GM21619 (cell line): ENCODE data around the gene IGFBP6.

ENCODE experiments used
- ATAC-seq: cut with Tn5 transposase; IDR thresholded peaks from one replicate; pipeline ENCODE4 v1.9.1; 2021; ENCODE audit not compliant: unreplicated experiment

IGFBP6 gene

DNA sequence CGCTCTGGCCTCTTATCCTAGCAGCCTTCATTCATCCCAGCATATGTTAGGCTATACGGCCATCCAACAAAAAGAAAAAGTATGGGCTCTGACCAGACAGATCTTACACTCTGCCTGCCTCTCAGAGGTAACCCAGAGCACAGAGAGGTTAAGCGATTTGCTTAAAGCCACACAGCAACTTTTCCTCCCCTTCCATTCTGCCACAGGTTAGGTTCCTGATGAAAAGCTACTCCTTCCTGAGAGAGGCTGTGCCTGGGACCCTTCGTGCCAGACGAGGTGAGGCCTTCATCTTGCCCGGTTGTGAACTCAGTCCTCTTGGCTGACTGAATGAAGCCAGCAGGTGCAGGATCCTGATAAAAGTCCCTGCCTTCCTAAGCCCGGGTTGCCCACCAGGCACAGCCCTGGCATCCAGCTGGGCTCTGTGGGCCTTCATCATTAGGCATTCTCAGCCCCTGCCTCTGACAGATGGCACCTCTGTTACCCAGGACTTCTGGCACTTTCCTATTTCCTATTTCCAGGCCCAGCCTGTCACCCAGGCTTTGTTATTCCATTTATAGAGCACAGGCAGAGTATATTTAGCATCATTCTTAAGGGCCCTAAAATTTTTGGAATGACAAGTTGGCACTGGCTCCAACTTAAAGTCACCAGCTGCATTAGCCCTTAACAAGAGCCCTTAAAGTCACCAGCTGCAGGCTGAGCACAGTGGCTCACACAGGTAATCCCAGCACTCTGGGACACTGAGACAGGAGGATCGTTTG is 18.6 kb downstream of the IGFBP6 start:
- ATAC-seq: no peak

DNA sequence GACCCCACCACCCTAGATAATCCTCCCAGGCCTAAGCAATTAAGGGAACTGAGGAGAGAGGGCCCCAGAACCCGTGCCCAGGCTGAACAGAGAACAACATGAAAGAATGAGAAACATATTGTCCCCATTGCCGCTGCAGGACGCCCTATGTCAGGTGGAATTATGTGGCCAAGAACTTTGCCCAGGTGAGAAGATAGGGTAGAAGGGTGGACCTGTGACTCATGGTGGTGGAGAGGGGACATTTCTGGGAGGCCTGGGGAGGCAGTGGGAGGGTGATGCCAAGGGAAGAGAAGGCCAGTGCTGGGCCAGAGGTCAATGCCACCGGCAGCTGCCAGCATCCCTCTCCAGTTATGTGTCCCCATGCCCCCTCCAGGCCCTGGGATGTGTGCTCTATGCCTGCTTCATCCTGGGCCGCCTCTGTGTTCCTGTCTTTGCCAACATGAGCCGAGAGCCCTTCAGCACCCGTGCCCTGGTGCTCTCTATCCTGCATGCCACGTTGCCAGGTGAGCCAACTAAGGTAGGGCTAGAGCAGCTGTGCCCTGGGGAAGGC is 21.4 kb downstream of the IGFBP6 start:
- ATAC-seq: no peak

DNA sequence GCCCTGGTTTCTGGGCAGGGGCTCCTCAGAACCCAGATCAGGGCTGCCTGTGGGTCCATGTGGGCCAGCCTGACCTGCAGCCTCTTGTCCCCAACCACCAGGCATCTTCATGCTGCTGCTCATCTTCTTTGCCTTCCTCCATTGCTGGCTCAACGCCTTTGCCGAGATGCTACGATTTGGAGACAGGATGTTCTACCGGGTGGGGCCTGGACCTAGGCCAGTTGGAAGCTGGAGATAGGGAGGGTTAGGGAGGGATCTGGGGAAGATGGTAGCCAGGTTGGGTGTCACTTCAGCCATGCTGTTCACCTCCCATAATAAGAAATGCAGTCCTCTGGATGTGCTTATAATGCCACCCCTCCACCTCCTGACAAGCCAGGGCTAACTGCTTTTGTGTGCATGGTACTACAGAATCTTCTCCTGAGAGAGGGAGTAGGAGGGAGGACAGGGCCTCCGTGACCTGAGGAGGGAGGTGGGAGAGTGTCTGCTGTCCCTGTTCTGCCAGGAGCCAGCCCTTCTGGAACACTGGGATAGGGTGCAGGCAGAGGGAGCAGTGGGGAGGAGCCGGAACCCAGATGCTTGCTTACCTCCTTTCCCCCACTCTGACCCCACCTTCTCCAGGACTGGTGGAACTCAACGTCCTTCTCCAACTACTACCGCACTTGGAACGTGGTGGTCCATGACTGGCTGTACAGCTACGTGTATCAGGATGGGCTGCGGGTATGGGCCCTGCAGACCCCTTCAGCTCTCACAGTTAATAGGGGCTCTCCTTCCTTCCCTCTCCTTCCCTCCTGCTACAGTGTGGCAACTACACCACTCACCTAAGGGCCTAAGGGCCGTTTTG is 23.4 kb downstream of the IGFBP6 start:
- no peak for ATAC-seq

DNA sequence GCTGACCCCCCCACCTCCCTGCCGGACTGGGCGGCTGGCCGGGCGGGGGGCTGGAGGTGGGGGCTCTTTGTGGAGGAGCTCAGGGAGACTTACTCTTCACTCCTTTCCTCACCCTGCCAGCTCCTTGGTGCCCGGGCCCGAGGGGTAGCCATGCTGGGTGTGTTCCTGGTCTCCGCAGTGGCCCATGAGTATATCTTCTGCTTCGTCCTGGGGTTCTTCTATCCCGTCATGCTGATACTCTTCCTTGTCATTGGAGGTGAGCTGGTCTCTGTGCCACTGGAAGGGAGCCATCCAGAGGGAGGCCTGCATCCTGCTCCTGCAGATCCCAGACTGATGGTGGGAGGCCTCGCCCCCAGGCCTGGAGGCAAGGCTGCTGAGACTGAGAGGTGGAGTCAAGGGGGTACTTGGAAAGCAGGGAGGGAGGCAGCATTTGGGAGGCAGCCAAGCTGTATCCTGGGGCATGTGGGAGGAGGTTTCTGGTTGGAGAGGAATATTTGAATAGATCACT is 25.5 kb downstream of the IGFBP6 start:
- ATAC-seq: no peak

DNA sequence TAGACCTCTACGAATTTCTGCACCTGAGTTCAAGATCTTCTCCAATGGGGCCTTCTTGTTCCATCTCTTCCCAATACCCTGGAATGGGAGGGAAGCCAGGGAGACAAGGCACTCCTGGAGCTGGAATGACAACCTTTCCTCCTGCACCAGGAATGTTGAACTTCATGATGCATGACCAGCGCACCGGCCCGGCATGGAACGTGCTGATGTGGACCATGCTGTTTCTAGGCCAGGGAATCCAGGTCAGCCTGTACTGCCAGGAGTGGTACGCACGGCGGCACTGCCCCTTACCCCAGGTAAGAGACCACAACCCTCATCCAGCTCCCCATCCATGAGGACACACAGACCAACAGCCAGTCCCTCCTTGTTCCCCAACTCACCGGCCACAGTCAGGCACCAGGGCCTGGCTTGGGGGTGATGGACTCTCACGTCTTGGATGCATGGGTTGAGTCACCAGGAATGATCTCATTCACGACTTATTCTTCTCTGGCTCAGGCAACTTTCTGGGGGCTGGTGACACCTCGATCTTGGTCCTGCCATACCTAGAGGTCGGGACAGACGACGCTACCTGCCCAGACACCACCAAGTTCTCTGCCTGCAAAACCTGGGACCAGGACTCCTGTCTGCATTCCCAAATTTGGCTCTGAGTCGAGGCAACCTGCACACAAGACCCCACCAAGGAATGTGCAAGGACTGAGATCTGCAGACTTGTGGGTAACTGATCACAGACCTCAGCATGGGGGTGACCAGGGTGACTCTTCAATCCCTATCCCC is 26.3 kb downstream of the IGFBP6 start:
- ATAC-seq: no peak

DNA sequence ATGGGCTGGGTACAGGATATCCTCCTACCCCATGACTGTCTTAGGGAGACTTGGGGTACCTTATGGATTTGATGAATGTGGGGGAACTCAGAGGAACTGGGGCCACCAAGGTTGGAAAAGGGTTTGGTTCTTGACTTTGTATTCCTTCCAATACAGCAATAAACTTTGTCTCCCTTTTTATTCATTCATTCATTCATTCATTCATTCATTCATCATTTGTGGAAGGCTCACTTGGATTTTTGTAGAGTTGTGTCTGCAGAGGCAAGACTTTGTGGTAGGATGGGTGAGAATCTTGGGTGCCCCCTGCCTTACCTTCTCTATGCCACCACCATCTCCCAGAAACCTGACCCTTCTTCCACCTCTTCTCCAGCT is 26.9 kb downstream of the IGFBP6 start:
- ATAC-seq: no peak

DNA sequence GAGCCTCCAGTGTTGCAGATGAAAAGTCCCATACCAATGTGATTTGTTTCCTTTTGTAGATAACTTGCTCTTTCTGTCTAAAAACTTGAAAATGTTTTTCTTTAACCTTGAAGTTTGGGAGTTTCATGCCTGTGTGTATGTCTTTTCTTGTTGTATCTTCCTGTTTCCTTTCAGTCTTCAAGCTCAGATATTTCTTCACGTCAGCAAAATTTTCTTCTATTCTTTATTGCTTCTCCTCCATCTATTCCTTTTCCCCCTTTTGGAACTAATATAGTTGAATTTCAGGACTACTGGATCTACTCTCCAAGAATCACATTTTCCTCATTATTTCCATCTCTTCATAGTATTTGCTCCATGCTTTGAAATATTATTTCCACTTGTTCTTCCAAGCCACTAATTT is 29.7 kb downstream of the IGFBP6 start:
- no peak for ATAC-seq

DNA sequence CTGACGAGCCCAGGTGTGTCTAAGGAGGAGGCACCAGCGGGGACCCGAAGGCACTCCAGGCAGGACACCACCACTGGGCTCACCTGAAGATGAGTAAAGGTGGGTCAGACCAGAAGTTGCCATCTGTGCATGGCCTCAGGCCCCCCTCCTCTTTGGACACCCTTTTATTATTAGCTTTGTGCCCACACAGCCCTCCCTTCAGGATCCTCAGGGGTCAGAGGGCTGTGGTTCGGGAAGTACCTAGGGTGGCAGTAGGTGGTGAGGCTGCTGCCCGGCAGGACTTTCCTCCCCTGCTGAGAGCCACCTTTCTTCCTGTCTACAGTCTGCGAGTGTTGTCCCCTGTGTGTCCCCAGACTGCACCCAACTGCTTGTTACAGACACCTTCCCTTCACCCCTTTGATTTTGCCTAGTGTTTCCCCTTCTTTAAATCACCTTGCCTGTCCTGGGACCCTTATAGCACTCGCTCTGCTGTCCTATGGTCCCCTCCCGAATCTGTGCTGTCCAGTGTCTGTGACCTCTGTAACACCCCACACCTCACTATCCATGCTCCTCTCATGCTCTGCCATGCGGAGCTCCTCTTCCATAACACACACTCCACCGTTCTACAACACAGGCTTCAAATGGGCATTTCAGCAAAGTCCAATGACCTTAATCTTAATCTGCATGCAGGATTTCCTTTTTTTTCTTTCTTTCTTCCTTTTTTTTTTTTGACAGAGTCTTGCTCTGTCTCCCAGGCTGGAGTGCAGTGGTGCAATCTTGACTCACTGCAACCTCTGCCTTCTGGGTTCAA is 31.5 kb downstream of the IGFBP6 start:
- ATAC-seq: no peak

DNA sequence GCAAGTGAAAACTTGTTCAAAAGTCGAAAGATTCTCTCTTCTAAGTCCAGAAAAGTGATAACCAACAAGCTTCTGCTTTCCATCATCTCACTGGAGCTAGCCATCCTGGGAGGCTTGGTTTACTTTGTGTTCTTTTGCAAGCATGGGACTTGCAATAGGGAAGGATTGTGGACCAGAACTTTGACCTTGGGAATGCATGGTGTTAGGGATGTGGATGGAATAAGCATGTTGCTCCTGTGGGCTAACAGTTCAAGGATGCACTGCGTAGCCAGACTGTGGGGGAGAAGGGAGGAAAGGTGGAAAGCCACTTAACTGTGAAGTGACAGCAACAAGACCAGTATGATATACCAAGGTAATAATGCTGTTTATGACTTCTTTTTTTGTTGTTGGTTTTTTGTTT is 34.4 kb downstream of the IGFBP6 start:
- no peak for ATAC-seq

DNA sequence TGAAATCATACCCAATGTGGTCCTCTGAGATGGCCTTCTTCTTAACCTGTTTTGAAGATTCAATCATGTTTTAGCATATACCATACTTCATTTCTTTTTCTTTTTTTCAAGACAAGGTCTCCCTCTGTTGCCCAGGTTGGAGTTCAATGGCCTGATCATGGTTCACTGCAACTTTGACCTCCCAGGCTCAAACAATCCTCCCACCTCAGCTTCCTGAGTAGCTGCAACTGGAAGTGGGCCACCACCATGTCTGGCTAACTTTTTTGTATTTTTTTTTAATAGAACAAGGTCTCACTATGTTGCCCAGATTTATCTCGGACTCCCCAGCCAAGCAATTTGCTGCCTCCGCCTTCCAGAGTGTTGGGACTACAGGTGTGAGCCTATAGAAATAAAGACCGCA is 36.3 kb downstream of the IGFBP6 start:
- ATAC-seq: no peak

DNA sequence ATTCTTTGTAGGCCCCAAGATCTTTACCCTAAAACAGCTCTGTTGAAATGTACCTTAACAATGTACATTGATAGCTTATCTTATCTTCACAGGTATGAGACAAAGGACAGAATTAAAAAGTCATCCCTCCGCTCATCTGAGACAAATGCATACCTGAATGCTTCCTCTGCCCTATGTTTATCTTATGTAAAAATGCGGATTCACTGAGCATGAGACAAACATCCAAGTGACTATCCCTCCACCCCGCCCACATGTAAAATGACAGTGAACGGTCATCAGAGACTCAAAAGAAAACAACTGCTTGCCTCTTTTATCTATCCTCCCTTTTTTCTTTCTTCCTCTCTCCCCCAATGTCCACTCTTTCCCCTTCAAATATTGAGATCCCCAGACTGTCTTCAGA is 45.9 kb downstream of the IGFBP6 start:
- ATAC-seq: no peak

DNA sequence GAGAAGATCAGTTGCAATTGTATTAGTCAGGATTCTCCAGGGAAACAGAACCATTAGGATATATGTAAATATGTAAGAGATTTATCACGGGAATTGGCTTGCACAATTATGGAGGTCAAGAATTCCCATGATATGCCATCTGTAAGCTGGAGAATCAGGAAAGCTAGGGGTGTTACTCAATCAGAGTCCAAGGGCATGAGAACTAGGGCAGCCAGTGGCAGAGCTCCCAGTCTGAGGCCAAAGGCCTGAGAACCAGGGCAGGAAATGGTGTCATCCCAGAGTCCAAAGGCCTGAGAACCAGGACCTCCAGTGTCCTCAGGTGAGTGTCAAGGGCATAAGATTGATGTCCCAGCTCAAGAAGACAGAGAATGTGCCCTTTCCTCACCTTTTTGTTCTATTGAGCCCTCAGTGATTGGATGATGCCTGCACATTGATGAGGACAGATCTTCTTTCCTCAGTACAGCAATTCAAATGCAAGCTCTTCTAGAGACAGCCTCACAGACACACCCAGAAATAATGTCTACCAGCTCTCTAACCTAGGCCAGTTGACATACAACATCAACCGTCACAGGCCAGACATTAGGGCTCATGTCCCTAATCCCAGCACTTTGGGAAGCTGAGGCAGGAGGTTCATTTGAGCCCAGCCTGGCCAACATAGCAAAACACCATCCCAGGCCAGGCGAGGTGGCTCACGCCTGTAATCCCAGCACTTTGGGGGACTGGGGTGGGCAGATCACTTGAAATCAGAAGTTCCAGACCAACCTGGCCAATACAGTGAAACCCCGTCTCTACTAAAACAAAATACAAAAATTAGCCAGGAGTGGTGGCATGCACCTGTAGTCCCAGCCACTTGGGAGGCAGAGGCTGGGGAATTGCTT is 48.2 kb downstream of the IGFBP6 start:
- no peak for ATAC-seq

DNA sequence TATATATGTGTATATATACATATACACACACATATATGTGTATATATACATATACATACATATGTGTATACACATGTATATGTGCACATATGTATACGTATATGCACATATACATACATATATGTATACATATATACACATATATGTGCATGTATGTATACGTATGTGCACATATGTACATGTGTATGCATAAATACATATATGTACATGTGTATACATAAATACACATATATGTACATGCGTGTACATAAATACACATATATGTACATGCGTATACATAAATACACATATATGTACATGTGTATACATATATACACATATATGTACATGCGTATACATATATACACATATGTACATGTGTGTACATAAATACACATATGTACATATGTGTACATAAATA is 49.7 kb downstream of the IGFBP6 start:
- no peak for ATAC-seq

DNA sequence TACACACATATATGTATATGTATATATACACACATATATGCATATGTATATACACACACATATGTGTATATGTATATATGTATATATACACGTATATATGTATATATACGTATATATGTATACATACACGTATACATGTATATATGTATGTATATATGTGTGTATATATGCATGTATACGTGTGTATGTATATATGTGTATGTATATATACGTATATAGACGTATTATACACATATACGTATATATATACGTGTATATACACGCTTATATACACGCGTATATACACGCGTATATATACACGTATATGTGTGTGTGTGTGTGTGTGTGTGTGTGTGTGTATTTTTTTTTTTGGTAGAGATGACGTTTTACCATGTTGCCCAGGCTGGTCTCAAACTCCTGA is 50.2 kb downstream of the IGFBP6 start:
- no peak for ATAC-seq

DNA sequence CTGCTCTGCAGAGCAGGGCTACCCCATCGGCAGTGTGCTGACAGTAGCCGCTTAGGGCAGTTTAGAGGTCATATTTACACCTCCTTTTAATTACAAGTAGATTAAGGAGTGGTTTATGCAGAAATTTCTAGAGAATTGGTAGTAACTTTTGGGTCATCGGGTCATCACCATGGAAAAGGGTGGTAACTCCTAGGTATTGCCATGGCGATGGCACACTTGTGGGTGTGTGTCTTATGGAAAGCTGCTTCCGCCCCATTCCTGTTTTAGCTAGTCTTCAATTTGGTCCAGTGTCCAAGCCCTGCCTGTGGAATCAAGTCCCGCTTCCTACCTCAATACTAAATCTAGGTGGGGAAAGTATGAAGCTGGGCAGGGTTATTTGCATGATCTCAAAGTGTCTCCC is 53.6 kb downstream of the IGFBP6 start:
- no peak for ATAC-seq
